ENCODE measurements around the gene JPH2. TPM values are rescaled to one million over a fixed set of nuclear protein-coding genes. Genes with fewer than 3 reads are reported as not detected.

The JPH2 gene
- total RNA-seq, 1 donor from 2014 or later: 86.7 TPM

DNA sequence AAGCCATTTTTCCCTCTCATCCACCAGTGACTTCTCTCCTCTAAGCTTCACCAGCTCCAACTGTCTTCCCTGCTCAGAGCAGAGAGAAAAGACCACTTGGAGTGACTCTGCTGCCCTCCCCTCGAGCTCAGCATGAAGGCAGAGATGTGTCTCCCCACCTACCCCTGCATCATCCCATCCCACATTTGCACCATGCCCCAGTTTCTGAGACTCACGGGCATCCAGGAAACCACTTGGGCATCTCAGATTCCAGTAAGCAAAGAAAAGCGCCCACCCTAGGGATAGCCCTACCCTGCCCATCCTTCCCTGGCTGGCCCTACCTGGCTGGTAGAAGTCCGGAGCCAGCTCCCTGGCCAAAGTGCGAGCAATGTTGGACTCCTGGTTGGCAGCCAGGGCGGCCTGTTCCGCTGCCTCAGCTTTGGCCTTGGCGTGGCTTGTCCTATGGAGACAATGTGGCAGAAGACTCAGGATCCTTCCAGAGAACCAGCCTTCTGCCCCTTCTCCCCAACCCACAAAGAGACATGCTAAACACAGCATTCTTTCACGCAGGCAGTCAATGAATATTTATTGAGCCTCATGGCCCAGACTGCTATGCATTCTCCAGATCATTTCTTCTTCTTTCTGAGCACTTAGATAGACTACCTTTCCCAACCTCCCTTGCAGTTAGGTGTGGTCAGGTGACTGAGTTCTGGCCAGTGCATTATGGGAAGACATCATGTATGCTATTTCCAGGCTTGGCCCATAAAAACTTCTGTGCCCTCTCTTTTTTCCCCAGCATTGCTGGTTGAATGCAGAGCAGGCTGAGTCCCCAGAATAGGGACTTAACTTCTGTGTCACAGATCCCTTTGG is 68.6 kb downstream of the JPH2 start:
- Histone ChIP-seq H3K4me3 (no peak overlapping the region), H3K27me3 (no peaks in the 10 kb centered on the region), H3K27ac (peak overlapping the region in 1 of 2 donors; percentile 30), H3K4me1 (peaks cover 0 to 12% of the 10 kb centered on the region in 2 donors), H3K9me3 (no peaks in the 10 kb centered on the region), H3K36me3 (peaks cover 19 to 21% of the 10 kb centered on the region in 2 donors)
- intact Hi-C loops (cut with DNase I): no loop called here
- DNase-seq (ENCODE audit: low spot score in 2 of 2): peak in 1 of 2 donors; percentile 50
- TF ChIP-seq, protein P1, sequence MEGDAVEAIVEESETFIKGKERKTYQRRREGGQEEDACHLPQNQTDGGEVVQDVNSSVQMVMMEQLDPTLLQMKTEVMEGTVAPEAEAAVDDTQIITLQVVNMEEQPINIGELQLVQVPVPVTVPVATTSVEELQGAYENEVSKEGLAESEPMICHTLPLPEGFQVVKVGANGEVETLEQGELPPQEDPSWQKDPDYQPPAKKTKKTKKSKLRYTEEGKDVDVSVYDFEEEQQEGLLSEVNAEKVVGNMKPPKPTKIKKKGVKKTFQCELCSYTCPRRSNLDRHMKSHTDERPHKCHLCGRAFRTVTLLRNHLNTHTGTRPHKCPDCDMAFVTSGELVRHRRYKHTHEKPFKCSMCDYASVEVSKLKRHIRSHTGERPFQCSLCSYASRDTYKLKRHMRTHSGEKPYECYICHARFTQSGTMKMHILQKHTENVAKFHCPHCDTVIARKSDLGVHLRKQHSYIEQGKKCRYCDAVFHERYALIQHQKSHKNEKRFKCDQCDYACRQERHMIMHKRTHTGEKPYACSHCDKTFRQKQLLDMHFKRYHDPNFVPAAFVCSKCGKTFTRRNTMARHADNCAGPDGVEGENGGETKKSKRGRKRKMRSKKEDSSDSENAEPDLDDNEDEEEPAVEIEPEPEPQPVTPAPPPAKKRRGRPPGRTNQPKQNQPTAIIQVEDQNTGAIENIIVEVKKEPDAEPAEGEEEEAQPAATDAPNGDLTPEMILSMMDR (IDR thresholded peaks at IDR 0.05): no peak

DNA sequence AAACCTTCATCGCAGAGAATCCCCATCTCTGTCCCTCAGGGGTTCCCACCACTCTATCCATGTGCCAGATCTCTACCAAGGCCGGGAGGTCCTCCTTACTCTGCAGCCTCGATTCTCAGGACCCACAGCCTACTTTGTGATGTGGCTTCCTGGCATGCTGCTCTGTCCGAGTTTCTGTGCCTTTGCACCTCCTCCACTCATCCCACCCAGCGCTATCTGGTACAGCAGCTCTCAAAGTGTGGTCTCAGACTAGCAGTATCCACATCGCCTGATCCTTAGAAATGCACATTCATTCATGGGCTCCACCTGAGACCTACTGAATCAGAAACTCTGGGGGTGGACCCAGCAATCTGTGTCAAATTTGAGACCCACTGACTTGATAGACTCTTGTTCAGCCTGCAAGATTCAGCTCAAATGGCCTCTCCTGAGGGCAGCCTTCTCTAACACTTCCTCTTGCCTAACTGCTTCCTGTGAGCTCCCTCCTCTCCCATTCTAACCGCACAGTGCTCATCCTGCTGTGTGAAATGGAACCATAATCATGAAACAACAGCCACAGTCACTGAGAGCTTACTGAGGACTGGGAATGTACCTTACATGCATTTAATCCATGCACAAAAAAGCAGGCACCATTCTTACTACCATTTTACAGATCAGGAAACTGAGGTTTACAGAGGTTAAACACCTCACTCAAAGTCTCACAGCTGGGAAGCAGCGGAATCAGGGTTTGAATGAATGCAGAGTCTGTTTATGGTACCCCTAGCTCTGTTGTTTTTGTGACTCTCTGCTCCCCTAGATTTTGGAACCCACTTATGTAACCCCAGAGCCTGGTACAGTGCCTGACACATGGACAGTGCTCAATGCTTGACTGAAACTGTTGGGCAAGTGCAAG is 69.4 kb downstream of the JPH2 start:
- intact Hi-C loops (cut with DNase I): loop anchor here (2.0 kb wide), 1 partner anchor 193 kb away; the partner anchor contains the start of gene FITM2

DNA sequence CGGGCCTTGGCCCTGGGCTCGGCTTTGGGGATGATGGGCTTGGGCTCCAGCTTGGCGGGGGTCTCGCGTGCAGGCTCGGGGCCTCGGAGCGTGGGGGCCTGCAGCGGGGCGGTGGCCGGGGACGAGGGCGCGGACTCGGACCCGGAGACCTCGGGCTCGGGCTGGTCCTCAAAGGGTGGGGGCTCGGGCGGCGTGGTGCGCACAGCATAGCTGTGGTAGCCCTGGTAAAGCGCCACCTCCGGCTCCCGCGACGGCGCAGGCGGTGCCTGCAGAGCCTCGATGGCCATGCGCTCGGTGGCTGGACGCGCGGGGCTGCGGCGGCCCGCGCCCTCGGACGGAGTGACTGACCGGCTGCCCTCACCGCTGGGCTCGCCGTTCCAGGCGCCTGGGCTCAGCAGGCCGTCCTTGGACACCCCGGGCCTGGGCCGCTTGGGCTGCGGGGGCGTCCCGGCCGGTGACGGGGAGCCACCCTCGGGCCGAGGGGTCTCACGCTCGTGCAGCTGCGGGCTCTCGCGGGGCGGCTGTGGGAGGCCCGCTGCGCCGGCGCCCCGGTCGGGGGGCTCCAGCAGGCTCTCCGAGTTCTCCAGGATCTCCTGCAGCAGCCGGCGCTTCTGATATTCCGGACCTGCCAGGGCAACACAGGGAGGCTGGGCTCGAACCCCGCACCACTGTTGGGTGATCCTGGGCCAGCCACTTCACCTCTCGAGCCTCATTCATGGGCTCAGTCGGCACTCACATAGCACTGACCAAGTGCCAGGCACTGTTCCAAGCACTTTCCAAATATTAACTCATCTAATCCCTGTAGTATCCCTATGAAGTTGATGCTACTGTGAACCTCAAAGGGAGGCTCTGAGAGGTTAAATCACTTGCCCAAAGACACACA is 71.0 kb downstream of the JPH2 start:
- Histone ChIP-seq H3K9me3 (no peaks in the 10 kb centered on the region), H3K36me3 (peaks cover 27 to 34% of the 10 kb centered on the region in 2 donors), H3K27me3 (no peaks in the 10 kb centered on the region), H3K4me3 (no peak overlapping the region), H3K27ac (peak overlapping the region in 1 of 2 donors; percentile 14), H3K4me1 (peaks cover 5 to 13% of the 10 kb centered on the region in 2 donors)
- intact Hi-C loops (cut with DNase I): loop anchor here (1.0 to 2.0 kb wide), 2 partner anchors 74 to 195 kb away; partner anchors contain the start of gene FITM2
- TF ChIP-seq, protein P1 (IDR thresholded peaks at IDR 0.05): no peak
- peak in 1 of 2 donors; percentile 58 for DNase-seq (ENCODE audit: low spot score in 2 of 2)

More for the DNA sequence above, 69.4 kb downstream of the JPH2 start:
- peaks cover 0 to 7% of the 10 kb centered on the region in 2 donors for H3K4me1 ChIP-seq
- H3K4me3 ChIP-seq: no peak overlapping the region
- DNase-seq (ENCODE audit: low spot score in 2 of 2): peak in 1 of 2 donors; percentile 53
- TF ChIP-seq, protein P1 (IDR thresholded peaks at IDR 0.05): no peak
- peak overlapping the region in 1 of 2 donors; percentile 30 for H3K27ac ChIP-seq
- H3K27me3 ChIP-seq: no peaks in the 10 kb centered on the region
- peaks cover 27% of the 10 kb centered on the region in 2 donors for H3K36me3 ChIP-seq
- H3K9me3 ChIP-seq: no peaks in the 10 kb centered on the region

DNA sequence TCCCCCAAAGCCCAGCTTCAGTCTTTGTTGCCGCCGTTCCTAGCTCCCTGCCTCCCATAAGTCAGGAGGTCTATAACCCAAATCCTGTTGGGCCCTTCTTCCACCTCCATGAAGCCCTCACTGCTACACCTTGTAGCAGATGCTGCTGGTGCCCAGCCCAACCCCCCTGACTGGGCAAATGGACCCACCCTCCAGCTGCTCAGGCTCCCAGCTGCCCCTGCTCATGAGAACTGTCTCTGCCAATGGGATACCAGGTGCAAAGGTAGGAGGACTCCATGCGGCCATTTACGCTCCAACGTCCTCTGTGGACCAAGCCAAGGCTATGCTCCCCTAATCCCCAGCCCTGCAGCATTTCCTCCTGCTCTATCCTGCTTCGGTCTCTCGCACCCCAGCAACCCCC is 71.8 kb downstream of the JPH2 start:
- intact Hi-C loops (cut with DNase I): no loop called here
- DNase-seq (ENCODE audit: low spot score in 2 of 2): no peak
- H3K9me3 ChIP-seq: no peaks in the 10 kb centered on the region
- peaks cover 27 to 34% of the 10 kb centered on the region in 2 donors for H3K36me3 ChIP-seq
- TF ChIP-seq, protein P1 (IDR thresholded peaks at IDR 0.05): no peak
- no peaks in the 10 kb centered on the region for H3K27me3 ChIP-seq
- no peak overlapping the region for H3K27ac ChIP-seq
- H3K4me3 ChIP-seq: no peak overlapping the region
- peaks cover 5 to 11% of the 10 kb centered on the region in 2 donors for H3K4me1 ChIP-seq
